Left renal pelvis (tissue), 4 donors: Measurements from ENCODE around the gene PNN. TPM values are rescaled to one million over a fixed set of nuclear protein-coding genes. Genes with fewer than 3 reads are reported as not detected.
"Not testable (repeated sequence)": the region's sequence is repeated elsewhere in the genome, so short reads cannot be mapped to it uniquely, and the experiment has no call there.

Experiments
- DNase-seq, 4 donors: peaks; one replicate each; pipeline ENCODE4 v3.0.0-alpha.2; 2013; ENCODE audit warnings: low read depth in 4 of 4, low spot score in 3 of 4
- polyA plus RNA-seq, 4 donors: library from polyadenylated mRNA; unstranded; fragments of 120-200 nt; gene quantifications; one replicate each; pipeline ENCODE4 v1.2.1, GENCODE V29; 2013; ENCODE audit not compliant: insufficient read length in 4 of 4

Gene PNN
- polyA plus RNA-seq = 100 to 1,000 TPM; 127 to 222 (median 196) TPM

DNA sequence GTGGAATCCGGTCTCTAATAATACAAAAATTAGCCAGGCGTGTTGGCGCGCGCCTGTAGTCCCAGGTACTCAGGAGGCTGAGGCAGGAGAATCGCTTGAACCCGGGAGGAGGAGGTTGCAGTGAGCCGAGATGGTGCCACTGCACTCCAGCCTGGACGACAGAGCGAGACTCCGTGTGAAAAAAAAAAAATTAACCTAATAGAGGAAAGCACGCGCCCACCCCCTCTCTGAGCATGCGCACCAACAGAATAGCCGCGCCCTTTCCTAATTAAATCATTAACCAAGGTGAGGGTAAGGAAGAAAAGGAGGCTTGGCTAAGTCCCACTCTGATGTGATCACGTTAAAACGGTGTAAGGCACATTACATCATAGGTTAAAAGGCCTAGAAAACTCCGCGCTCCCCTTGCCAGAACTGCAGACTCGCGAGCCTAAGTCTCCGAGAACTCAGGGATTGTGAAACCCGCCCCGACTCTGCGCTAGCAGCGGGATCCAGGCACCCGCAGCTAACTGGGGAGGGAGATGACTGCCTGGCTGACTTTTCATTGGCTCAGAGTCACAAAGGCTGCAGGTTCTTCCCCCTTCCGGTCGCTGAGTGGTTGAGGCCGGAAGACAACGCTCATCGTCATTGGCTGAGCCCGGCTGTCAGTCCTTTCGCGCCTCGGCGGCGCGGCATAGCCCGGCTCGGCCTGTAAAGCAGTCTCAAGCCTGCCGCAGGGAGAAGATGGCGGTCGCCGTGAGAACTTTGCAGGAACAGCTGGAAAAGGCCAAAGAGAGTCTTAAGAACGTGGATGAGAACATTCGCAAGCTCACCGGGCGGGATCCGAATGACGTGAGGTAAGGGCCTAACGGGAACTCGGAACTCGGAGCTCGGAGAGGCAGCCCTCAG lies at the start of gene PNN:
TSS of gene PNN (plus strand) at position 695 of the 885 bp plus-strand sequence. CDS start at position 721, 26 bp downstream.
- DNase-seq = peak; percentile 97 to 99 (median 98)

DNA sequence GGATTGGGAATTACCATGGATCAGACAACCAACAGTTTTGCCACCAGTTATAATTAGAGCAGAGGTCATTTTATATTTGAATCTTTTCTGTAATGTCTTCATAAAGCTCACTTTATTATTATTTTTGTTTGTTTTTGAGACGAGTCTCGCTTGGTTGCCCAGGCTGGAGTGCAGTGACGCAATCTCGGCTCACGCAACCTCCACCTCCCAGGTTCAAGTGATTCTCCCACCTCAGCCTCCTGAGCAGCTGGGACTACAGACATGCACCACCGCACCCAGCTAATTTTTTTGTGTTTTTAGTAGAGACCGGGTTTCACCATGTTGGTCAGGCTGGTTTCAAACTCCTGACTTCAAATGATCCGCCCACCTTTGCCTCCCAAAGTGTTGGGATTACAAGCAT lies 37.2 kb upstream of the PNN start:
- not testable (repeated sequence) for DNase-seq

GRCh38 chr14:39138440-39138839 lies 36.6 kb upstream of the PNN start:
- DNase-seq = no peak

GRCh38 chr14:39140170-39140569 lies 34.9 kb upstream of the PNN start:
- no peak for DNase-seq

DNA sequence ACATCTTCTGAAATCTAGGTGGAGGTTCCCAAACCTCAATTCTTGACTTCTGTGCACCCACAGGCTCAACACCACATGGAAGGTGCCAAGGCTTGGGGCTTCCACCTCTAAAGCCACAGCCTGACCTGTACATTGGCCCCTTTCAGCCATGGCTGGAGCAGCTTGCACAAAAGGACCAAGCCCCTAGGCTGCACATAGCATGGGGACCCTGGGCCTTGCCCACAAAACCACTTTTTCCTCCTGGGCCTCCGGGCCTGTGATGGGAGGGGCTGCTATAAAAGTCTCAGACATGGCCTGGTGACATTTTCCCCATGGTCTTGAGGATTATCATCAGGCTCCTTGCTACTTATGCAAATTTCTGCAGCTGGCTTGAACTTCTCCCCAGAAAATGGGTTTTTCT lies 33.4 kb upstream of the PNN start:
- DNase-seq = not testable (repeated sequence)

GRCh38 chr14:39143226-39143625 lies 31.8 kb upstream of the PNN start:
- DNase-seq = not testable (repeated sequence)

DNA sequence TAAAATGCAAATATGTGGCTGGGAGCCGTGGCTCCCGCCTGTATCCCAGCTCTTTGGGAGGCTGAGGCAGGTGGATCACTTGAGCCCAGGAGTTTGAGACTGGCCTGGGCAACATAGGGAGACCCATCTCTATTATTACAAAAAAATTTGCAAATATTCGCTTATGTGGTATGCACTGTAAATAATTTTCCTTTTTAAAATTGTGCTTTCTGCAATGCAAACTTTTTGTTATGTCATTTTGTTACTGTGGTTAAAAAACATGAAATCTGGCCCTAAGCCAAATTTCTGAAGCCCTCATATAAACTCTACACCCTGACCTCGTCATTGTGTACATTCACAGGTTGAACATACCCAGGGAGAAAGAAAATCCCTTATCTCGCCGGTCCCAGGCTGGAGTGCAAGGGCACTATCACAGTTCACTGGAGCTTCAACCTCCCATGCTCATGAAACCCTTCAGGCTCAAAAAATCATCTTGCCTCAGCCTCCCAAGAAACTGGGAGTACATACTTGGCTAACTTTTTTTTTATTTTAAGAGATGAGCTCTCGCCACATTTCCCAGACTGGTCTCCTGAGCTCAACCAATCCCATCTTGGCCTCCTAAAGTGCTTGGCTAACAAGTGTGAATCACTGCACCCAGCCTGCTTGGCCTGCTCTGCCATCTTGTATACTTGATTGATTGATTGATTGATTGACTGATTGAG lies 29.6 kb upstream of the PNN start:
- no peak for DNase-seq

DNA sequence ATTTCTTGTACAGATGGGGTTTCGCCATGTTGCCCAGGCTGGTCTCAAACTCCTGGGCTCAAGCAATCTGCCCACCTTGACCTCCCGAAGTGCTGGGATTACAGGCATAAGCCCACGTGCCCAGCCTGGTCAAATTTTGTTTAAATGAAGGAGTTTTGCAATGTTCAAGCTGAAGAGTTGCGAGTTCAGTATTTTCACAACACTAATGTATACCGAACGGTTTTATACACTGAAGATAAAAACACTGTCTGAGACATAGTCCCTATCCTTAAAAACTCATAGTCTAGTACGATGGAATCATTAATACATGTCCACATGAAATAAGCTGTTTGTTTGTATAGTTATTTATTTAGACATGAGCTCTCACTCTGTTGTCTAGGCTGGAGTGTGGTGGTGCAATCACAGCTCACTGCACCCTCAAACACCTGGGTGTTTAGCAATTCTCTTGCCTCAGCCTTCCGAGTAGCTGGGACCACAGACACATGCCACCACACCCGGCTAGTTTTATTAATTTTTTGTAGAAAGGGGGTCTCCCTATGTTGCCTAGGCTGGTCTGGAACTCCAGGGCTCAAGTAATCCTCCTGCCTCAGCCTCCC lies 20.4 kb upstream of the PNN start:
- no peak for DNase-seq

GRCh38 chr14:39157491-39157890 lies 17.6 kb upstream of the PNN start:
- no peak for DNase-seq

DNA sequence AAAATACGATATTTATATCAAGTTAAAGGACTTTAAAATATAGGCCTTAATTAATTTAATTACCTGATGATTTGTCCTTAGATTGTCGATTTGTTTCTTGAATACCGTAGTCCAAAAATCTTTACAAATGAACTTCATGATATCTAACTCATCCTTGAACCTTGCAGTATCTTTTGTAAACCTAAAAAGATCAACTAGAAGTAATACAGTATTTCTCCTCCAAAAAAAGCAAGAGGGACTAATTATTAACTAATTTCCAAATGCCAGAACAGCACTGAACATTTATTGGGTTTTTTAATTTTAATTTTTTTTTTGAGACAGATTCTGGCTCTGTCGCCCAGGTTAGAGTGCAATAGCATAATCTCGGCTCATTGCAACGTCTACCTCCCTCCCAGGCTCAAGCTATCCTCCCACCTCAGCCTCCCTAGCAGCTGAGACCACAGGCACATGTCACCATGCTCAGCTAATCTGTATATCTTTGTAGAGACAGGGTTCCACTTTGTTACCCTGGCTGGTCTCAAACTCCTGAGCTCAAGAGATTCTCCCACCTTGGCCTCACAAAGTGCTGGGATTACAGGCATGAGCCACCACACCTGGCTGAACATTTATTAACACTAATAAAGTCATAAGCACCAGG lies 16.7 kb upstream of the PNN start:
- DNase-seq = no peak

GRCh38 chr14:39160494-39160893 lies 14.6 kb upstream of the PNN start:
- DNase-seq = no peak

DNA sequence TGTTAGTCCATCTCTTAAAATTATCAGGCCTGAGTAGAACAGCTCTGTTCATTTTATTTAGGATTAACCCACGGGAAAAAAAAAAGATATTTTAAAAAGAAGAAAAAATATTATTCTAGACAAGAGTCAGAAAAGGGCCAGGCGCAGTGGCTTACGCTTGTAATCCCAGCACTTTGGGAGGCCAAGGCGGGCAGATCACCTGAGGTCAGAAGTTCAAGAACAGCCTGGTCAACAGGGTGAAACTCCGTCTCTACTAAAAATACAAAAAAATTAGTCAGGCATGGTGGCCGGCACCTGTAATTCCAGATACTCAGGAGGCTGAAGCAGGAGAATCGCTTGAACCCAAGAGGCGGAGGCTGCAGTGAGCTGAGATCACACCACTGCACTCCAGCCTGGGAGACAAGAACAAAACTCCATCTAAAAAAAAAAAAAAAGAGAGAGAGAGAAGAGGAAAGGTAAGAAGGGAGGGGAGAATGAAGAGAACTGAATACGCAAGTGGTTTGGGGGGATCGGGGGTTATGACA lies 7.2 kb upstream of the PNN start:
- DNase-seq = not testable (repeated sequence)

- DNase-seq = no peak
These were observed 6.5 kb upstream of the PNN start for GRCh38 chr14:39168591-39168990.

DNA sequence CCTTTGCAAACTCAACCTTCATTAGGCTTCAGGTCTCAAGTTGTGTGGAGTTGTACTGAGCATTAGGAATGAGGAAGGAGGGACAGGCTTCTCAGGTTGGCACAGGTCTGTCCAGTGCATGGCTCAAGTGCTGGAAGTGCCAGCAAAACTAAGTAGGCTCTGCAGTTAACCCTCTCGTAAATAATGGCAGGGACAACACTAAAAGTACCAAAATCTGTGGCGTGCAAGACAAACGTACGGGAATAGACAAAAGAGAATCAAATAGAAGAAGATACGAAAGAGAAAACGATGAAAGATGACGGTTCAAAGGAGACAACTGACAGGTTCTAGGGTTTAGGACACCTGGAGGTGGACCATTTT lies 5.5 kb upstream of the PNN start:
- no peak for DNase-seq

DNA sequence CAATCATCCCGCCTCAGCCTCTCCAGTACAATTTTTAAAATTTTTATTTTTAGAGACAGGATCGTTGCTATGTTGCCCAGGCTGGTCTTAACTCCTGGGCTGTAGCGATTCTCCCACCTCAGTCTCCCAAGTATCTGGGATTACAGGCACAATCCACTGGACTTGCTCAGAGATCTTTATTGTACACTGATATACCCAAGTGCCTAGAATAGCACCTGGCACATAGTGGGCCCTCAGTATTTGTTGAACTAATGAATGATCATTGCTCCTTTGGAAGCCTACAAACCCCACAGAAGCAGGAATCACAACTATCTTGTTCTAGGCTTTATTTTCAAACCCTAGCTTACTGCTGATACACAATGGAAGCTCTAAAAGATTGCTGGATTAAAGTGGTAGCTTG lies 1.9 kb upstream of the PNN start:
- no peak for DNase-seq

DNA sequence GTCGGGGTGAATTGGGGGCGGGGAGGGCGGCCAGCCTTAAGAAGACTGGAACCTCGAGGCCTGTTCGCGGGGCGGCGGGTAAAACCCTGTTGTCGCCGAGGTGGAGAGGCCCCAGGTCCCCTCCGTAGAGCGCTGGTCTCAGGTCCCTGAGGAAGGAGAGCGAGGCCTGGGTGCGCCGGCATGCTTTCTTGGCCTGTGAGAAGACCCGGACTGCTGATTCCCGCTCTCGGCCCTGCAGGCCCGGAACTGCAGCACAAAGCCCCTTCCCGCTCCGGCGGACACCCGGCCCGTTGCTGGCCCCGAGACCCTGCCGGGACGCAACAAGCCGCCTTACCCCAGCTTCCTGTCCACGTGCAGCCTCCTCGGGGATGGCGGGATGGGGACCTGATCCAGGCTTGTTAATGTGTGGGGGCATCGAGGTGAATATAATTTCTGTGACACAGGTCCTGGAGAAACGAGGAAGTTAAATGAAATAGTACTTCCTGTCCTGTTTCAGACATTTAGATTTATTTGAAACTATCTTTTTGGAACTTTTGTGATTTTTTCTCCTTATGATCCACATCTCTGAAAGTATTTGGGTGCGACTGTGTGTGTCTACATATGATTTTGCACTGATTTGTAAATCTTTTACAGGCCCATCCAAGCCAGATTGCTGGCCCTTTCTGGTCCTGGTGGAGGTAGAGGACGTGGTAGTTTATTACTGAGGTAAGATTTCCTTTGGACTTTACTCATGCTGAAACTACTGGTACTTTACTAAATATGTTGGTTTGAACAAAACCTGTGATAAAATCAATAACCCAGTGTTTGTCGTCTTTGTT lies 600 bp downstream of the PNN start:
- peak in 2 of 4 donors; percentile 29 to 30 for DNase-seq

DNA sequence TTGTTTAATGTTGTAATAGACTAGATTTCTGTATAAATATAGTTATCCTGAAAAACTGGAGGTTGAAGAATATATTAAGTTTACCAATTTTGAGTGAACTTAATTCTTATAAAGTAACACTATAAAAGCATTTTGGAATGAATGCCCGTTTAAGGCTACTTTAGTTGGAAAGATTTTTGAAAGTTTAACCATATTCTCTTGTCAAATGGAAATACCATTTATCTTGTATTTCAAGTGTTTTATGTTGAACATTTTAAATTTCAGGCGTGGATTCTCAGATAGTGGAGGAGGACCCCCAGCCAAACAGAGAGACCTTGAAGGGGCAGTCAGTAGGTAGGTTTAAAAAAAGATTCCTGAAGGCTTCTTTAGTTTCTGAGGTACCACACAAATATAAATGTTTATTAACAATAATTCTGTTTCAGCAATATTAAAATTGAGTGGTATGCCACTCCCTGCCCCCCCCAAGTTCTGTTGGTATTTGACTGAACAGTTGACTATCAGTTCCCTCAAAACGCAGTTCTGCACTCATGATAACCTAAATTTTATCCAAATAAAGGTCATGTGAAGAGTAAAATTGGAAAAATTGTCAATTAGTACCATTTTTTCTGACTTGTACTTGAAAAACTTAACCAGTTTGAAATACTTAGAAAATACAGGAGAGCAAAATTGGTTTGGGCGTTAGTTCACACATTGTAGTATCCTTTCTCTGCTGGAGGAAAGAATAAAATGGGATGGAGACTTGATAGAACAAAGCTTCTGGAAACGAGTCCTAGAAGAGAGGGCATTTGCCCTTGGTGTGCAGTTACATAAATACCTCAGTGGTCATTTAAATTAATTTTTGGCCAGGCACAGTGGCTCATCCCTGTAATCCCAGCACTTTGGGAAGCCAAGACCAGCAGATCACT lies 1.5 kb downstream of the PNN start:
- DNase-seq = no peak

DNA sequence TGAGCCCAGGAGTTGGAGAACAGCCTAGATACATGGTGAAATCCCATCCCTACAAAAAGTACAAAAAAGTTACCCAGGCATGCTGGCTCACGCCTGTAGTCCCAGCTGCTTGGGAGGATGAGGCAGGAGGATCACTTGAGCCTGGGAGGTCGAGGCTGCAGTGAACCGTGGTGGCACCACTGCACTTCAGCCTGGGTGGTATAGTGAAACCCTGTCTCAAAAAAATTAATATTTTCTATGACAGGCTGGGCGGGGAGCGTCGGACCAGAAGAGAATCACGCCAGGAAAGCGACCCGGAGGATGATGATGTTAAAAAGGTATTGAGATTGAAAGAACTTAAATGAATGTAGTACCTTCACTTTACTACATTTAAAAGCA lies 2.1 kb downstream of the PNN start:
- DNase-seq = no peak

GRCh38 chr14:39179042-39179441 lies 4.0 kb downstream of the PNN start:
- no peak for DNase-seq
